ENCODE measurements around the gene LSAMP. TPM values are rescaled to one million over a fixed set of nuclear protein-coding genes. Genes with fewer than 3 reads are reported as not detected.

Gene LSAMP
- total RNA-seq, 1 experiment from 2014 or later, result 10.1 TPM

DNA sequence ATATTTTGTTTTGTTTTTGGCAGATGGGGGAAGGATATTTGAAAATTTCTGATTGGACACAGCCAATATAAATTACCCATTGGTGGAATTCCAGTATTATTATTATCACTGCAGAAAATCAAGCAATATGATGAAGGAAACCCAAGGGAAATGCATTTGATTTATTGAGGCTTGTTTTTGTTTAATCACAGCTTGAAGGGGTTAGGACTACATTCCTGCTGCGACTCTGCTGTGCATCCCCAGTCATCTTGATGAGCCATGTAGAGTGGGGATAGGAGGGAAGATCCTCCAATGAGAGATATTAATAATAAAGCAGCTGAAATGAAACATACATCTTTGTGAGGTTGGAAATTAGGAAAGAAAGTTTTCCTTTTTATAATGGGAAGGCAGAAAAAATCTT lies 613.4 kb downstream of the LSAMP start:
- DNase-seq (ENCODE audit: low spot score), result peak; percentile 88
- Histone ChIP-seq H3K9me3 (ENCODE audit: low read depth, low read length, poor library complexity, severe bottlenecking) (no peaks in the 10 kb centered on the region), H3K27me3 (replicated peaks; ENCODE audit: insufficient read depth, low read depth, low read length, poor library complexity) (no peaks in the 10 kb centered on the region), H3K27ac (ENCODE audit: low read depth, low read length, poor library complexity, severe bottlenecking) (peak overlapping the region; percentile 74), H3K4me1 (ENCODE audit: insufficient read depth, low read length, poor library complexity, severe bottlenecking) (peaks cover 100% of the 10 kb centered on the region), H3K36me3 (ENCODE audit: insufficient read depth, low read length, poor library complexity, severe bottlenecking) (no peaks in the 10 kb centered on the region), H3K4me3 (ENCODE audit: low read depth, low read length, poor library complexity, severe bottlenecking) (no peak overlapping the region)
- ChIA-PET CTCF (no interaction called here), POLR2A (ENCODE audit: low non-redundant PET) (interaction anchor here (0.7 kb wide), 1 partner anchor 1334 kb away, joined by 3 read pairs; no protein-coding TSS in a partner anchor)
- TF ChIP-seq, protein P1, sequence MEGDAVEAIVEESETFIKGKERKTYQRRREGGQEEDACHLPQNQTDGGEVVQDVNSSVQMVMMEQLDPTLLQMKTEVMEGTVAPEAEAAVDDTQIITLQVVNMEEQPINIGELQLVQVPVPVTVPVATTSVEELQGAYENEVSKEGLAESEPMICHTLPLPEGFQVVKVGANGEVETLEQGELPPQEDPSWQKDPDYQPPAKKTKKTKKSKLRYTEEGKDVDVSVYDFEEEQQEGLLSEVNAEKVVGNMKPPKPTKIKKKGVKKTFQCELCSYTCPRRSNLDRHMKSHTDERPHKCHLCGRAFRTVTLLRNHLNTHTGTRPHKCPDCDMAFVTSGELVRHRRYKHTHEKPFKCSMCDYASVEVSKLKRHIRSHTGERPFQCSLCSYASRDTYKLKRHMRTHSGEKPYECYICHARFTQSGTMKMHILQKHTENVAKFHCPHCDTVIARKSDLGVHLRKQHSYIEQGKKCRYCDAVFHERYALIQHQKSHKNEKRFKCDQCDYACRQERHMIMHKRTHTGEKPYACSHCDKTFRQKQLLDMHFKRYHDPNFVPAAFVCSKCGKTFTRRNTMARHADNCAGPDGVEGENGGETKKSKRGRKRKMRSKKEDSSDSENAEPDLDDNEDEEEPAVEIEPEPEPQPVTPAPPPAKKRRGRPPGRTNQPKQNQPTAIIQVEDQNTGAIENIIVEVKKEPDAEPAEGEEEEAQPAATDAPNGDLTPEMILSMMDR (conservative IDR thresholded peaks at IDR 0.05; ENCODE audit: low read depth, low read length), result no peak
- no peak for TF ChIP-seq EZH2 (IDR thresholded peaks at IDR 0.05; ENCODE audit: borderline replicate concordance, low read depth, low read length, poor library complexity, severe bottlenecking)
- intact Hi-C loops (cut with micrococcal nuclease; ENCODE audit: unreplicated experiment), result loop anchor here (1.0 to 10.0 kb wide), 3 partner anchors 90 to 1417 kb away; no protein-coding TSS in a partner anchor
- no TSS peak for BruUV-seq (replicated peaks)

DNA sequence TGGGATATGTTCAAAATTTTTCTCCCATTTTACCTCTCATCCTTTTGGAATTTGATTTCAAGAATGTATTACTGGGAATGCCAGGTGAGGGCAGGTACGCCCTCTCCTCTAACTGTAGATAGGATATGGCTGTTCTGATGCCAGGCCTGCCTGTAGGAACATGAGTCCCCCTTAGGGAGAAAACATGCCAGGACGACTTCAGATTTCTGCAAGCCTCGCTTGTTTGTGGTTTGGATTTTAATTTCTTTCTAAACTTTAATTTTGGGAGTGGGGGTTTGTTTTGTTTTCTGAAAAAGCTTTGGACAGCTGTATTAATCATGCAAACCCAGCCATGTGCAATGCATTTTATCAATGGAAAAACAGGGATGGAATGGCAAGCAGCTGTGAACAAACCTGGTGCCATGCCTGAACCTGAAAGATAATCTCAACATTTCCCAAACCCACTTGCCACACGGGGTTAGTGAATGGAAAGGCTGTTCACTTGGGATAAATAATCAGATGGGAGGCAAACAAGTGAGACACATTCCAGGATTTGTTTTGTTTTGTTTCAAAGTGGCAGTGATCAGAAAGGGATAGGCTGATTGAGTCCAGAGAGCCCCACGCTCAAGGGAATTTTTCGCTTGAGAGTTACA lies 614.4 kb downstream of the LSAMP start:
- CTCF ChIA-PET, result no interaction called here
- intact Hi-C loops (cut with micrococcal nuclease; ENCODE audit: unreplicated experiment), result loop anchor here (10.0 kb wide), 2 partner anchors 624 to 1416 kb away; no protein-coding TSS in a partner anchor
- BruUV-seq (replicated peaks), result TSS peak; percentile 59

DNA sequence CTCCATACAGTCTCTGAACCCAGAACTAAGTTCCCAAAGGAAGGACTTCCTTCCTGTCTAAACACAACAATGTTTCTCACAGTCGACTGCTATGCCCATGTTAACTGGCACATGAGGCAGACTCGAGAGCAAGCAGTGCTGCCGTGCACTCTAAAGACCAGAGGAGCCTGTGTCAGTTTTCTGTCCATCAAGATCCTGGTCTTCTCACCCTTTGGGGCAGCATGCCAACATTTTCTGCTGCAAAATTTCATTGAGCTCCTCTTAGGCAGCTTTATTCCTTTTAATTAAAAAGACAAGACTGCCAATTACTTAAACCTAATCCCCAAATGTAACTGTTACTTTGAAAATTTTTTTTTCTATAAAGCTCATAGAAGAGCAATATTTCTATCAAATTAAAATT lies 616.9 kb downstream of the LSAMP start:
- no peaks in the 10 kb centered on the region for H3K36me3 ChIP-seq (ENCODE audit: insufficient read depth, low read length, poor library complexity, severe bottlenecking)
- no TSS peak for BruUV-seq (replicated peaks)
- intact Hi-C loops (cut with micrococcal nuclease; ENCODE audit: unreplicated experiment), result loop anchor here (10.0 kb wide), 1 partner anchor 1984 kb away; no protein-coding TSS in a partner anchor
- H3K27me3 ChIP-seq (replicated peaks; ENCODE audit: insufficient read depth, low read depth, low read length, poor library complexity), result no peaks in the 10 kb centered on the region
- CTCF ChIA-PET, result interaction anchor here (0.5 kb wide), 1 partner anchor 660 kb away, joined by 5 read pairs; no protein-coding TSS in a partner anchor
- H3K9me3 ChIP-seq (ENCODE audit: low read depth, low read length, poor library complexity, severe bottlenecking), result no peaks in the 10 kb centered on the region
- peaks cover 75% of the 10 kb centered on the region for H3K4me1 ChIP-seq (ENCODE audit: insufficient read depth, low read length, poor library complexity, severe bottlenecking)
- TF ChIP-seq EZH2 (IDR thresholded peaks at IDR 0.05; ENCODE audit: borderline replicate concordance, low read depth, low read length, poor library complexity, severe bottlenecking), result no peak
- TF ChIP-seq, protein P1 (conservative IDR thresholded peaks at IDR 0.05; ENCODE audit: low read depth, low read length), result no peak
- POLR2A ChIA-PET (ENCODE audit: low non-redundant PET), result no interaction called here
- peak overlapping the region; percentile 25 for H3K27ac ChIP-seq (ENCODE audit: low read depth, low read length, poor library complexity, severe bottlenecking)
- DNase-seq (ENCODE audit: low spot score), result no peak
- H3K4me3 ChIP-seq (ENCODE audit: low read depth, low read length, poor library complexity, severe bottlenecking), result no peak overlapping the region

More for the DNA sequence above, 614.4 kb downstream of the LSAMP start:
- no peak for DNase-seq (ENCODE audit: low spot score)
- H3K36me3 ChIP-seq (ENCODE audit: insufficient read depth, low read length, poor library complexity, severe bottlenecking), result no peaks in the 10 kb centered on the region
- POLR2A ChIA-PET (ENCODE audit: low non-redundant PET), result interaction anchor here (0.6 kb wide), 1 partner anchor 1326 kb away, joined by 4 read pairs; no protein-coding TSS in a partner anchor
- TF ChIP-seq, protein P1 (conservative IDR thresholded peaks at IDR 0.05; ENCODE audit: low read depth, low read length), result no peak
- no peak for TF ChIP-seq EZH2 (IDR thresholded peaks at IDR 0.05; ENCODE audit: borderline replicate concordance, low read depth, low read length, poor library complexity, severe bottlenecking)
- H3K27me3 ChIP-seq (replicated peaks; ENCODE audit: insufficient read depth, low read depth, low read length, poor library complexity), result no peaks in the 10 kb centered on the region
- H3K27ac ChIP-seq (ENCODE audit: low read depth, low read length, poor library complexity, severe bottlenecking), result peak overlapping the region; percentile 74
- H3K4me1 ChIP-seq (ENCODE audit: insufficient read depth, low read length, poor library complexity, severe bottlenecking), result peaks cover 92% of the 10 kb centered on the region
- no peaks in the 10 kb centered on the region for H3K9me3 ChIP-seq (ENCODE audit: low read depth, low read length, poor library complexity, severe bottlenecking)
- no peak overlapping the region for H3K4me3 ChIP-seq (ENCODE audit: low read depth, low read length, poor library complexity, severe bottlenecking)

All from A673 (cell line).